ENCODE results near the gene CSMD2.

CSMD2 gene

DNA sequence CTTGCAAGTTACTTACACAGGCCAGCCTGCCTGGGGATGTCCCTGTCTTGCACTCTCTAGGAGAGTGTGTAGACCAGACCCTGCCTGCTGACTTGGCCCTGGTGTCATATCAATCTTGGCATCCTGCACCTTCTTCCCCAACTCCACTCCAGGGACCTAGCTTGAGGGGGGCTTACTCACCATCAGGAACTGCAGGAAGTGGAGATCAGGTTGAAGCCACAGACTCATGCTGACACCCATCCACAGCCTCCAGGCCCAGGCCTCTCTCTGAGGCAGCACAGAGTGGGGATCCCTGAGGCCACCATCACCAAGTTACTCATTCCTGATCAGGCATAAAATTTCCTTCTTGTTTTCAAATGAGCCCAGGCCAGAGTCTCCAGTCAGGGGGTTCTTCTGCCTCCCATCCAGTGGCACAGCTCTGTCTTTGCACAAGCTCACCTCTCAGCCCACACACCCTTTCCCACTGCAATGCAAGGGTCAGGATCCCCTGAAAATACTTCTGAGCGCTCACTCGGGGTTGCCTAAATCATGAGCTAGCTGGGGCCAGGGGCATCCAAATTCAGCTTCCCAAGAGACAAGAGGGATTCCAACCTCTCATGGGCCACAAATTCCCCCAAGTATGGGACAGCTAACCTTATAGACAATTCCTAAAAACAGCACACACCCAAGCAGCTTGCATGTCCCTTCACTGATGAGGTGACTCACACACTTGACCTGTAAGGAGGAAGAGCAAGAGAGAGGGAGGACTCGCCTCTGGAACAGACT is 33.5 kb downstream of the CSMD2 start:
- no peak for DNase-seq
- Histone ChIP-seq H3F3A (ENCODE audit: insufficient read depth, low read length) (no peaks in the 10 kb centered on the region), H3K9me2 (replicated peaks; ENCODE audit: insufficient read depth, low read length) (no peaks in the 10 kb centered on the region), H3K4me2 (ENCODE audit: low read depth, low read length) (no peak overlapping the region), H2AFZ (ENCODE audit: low read length) (no peak overlapping the region), H3K4me3 (ENCODE audit: low read length) (no peak overlapping the region), H3K9ac (ENCODE audit: low read length) (no peak overlapping the region), H3K27me3 (replicated peaks; ENCODE audit: insufficient read depth, low read length) (peaks cover 27% of the 10 kb centered on the region), H3K79me2 (ENCODE audit: low read length) (no peaks in the 10 kb centered on the region), H3K36me3 (replicated peaks; ENCODE audit: insufficient read depth, low read length) (no peaks in the 10 kb centered on the region), H3K4me1 (ENCODE audit: low read length) (no peaks in the 10 kb centered on the region), H3K9me3 (replicated peaks; ENCODE audit: insufficient read depth, low read length) (no peaks in the 10 kb centered on the region), H3K27ac (ENCODE audit: low read length) (no peak overlapping the region), H4K20me1 (ENCODE audit: insufficient read depth, low read length) (no peaks in the 10 kb centered on the region)
- TF ChIP-seq EZH2phosphoT487 (IDR thresholded peaks at IDR 0.05; ENCODE audit: low read length): no peak
- no peak for TF ChIP-seq CTCF (IDR thresholded peaks at IDR 0.05; ENCODE audit: low read length)
- TF ChIP-seq EZH2 (optimal IDR thresholded peaks at IDR 0.05; ENCODE audit: low read depth, low read length): no peak

DNA sequence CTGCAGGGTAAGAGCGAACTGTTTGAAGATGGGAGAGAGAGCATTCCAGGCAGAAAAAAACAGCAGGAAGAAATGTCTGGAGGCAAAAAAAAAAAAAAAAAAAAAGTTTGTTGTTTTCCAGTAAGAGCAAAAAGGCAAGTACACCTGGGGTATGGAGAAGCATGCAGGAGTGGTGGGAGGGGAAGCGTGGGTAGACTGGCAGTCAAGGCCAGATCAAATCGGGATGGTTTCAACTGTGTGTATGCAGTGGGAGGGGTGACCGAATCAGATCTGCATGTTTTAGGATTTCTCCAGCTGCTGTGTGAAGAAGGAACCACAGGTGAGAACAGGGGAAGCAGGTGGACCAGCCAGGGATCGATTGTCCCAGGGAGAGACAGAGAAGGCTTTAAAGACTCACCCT is 34.7 kb downstream of the CSMD2 start:
- no peak overlapping the region for H2AFZ ChIP-seq (ENCODE audit: low read length)
- TF ChIP-seq EZH2 (optimal IDR thresholded peaks at IDR 0.05; ENCODE audit: low read depth, low read length) (no peak), EZH2phosphoT487 (IDR thresholded peaks at IDR 0.05; ENCODE audit: low read length) (no peak), CTCF (IDR thresholded peaks at IDR 0.05; ENCODE audit: low read length) (no peak)
- no peak overlapping the region for H3K27ac ChIP-seq (ENCODE audit: low read length)
- H3K9me3 ChIP-seq (replicated peaks; ENCODE audit: insufficient read depth, low read length): no peaks in the 10 kb centered on the region
- peaks cover 28% of the 10 kb centered on the region for H3K27me3 ChIP-seq (replicated peaks; ENCODE audit: insufficient read depth, low read length)
- no peaks in the 10 kb centered on the region for H3K79me2 ChIP-seq (ENCODE audit: low read length)
- H3K4me1 ChIP-seq (ENCODE audit: low read length): no peaks in the 10 kb centered on the region
- DNase-seq: no peak
- H3K4me2 ChIP-seq (ENCODE audit: low read depth, low read length): no peak overlapping the region
- no peaks in the 10 kb centered on the region for H3K9me2 ChIP-seq (replicated peaks; ENCODE audit: insufficient read depth, low read length)
- no peaks in the 10 kb centered on the region for H3F3A ChIP-seq (ENCODE audit: insufficient read depth, low read length)
- no peaks in the 10 kb centered on the region for H3K36me3 ChIP-seq (replicated peaks; ENCODE audit: insufficient read depth, low read length)
- no peak overlapping the region for H3K4me3 ChIP-seq (ENCODE audit: low read length)
- no peak overlapping the region for H3K9ac ChIP-seq (ENCODE audit: low read length)
- no peaks in the 10 kb centered on the region for H4K20me1 ChIP-seq (ENCODE audit: insufficient read depth, low read length)

DNA sequence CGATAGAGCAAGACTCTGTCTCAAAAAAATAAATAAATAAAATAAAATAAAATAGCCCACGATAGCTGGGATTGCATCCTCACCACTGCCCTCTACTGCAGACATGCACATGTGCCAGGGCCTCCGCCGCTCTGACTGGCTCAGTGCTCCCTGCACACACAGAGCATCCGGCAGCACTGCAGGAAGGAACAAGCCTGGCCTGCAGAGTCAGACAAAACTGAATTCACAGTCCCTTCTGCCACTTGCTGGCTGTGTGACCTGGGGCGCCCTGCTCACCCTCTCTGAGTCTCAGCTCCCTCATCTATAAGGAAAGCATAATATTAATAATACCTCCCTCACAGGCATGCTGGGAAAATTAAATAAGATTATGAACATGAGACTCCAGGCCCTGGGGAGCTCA is 35.4 kb downstream of the CSMD2 start:
- H3K27ac ChIP-seq (ENCODE audit: low read length): no peak overlapping the region
- no peak overlapping the region for H3K4me2 ChIP-seq (ENCODE audit: low read depth, low read length)
- H3K27me3 ChIP-seq (replicated peaks; ENCODE audit: insufficient read depth, low read length): peaks cover 24% of the 10 kb centered on the region

More for the DNA sequence above, 35.4 kb downstream of the CSMD2 start:
- TF ChIP-seq EZH2 (optimal IDR thresholded peaks at IDR 0.05; ENCODE audit: low read depth, low read length) (no peak), EZH2phosphoT487 (IDR thresholded peaks at IDR 0.05; ENCODE audit: low read length) (no peak), CTCF (IDR thresholded peaks at IDR 0.05; ENCODE audit: low read length) (no peak)
- no peaks in the 10 kb centered on the region for H3K4me1 ChIP-seq (ENCODE audit: low read length)
- H3K36me3 ChIP-seq (replicated peaks; ENCODE audit: insufficient read depth, low read length): no peaks in the 10 kb centered on the region
- H3K9me3 ChIP-seq (replicated peaks; ENCODE audit: insufficient read depth, low read length): no peaks in the 10 kb centered on the region
- H3K79me2 ChIP-seq (ENCODE audit: low read length): no peaks in the 10 kb centered on the region
- H3F3A ChIP-seq (ENCODE audit: insufficient read depth, low read length): no peaks in the 10 kb centered on the region
- no peaks in the 10 kb centered on the region for H3K9me2 ChIP-seq (replicated peaks; ENCODE audit: insufficient read depth, low read length)
- DNase-seq: no peak
- H4K20me1 ChIP-seq (ENCODE audit: insufficient read depth, low read length): no peaks in the 10 kb centered on the region
- no peak overlapping the region for H3K4me3 ChIP-seq (ENCODE audit: low read length)
- H3K9ac ChIP-seq (ENCODE audit: low read length): no peak overlapping the region
- no peak overlapping the region for H2AFZ ChIP-seq (ENCODE audit: low read length)

All from MM.1S (cell line).